Peyer's patch (tissue), 4 donors: Measurements from ENCODE around the gene SNED1.

Experiments used
- CTCF ChIP-seq, 6 experiments: fragments of 450-650 bp in 4 of 6; fragments of 200-600 bp in 2 of 6; sonication (generic) in 1 of 6; IDR thresholded peaks; one replicate each; pipeline ENCODE4 v1.5.1; 2017 to 2019; ENCODE audit warnings: antibody characterized with exemption in 6 of 6, mild to moderate bottlenecking in 3 of 6, moderate library complexity in 1 of 6
- POLR2A ChIP-seq, 2 donors: fragments of 450-650 bp; IDR thresholded peaks; one replicate each; pipeline ENCODE4 v1.5.1; 2017; ENCODE audit warnings: antibody characterized with exemption in 2 of 2, mild to moderate bottlenecking in 2 of 2, moderate library complexity in 2 of 2

- no peak for TF ChIP-seq POLR2A (IDR thresholded peaks at IDR 0.05)
- TF ChIP-seq CTCF (IDR thresholded peaks at IDR 0.05): no peak
Observed at GRCh38 chr2:240996834-240997140, 1.6 kb upstream of the SNED1 start.
